HG03108 (cell line): ENCODE results near the gene UBE3B.

ENCODE experiments used
- ATAC-seq: cut with Tn5 transposase; IDR thresholded peaks from one replicate; pipeline ENCODE4 v1.9.1; 2021; ENCODE audit warnings: moderate library complexity; ENCODE audit not compliant: unreplicated experiment

Gene UBE3B

DNA sequence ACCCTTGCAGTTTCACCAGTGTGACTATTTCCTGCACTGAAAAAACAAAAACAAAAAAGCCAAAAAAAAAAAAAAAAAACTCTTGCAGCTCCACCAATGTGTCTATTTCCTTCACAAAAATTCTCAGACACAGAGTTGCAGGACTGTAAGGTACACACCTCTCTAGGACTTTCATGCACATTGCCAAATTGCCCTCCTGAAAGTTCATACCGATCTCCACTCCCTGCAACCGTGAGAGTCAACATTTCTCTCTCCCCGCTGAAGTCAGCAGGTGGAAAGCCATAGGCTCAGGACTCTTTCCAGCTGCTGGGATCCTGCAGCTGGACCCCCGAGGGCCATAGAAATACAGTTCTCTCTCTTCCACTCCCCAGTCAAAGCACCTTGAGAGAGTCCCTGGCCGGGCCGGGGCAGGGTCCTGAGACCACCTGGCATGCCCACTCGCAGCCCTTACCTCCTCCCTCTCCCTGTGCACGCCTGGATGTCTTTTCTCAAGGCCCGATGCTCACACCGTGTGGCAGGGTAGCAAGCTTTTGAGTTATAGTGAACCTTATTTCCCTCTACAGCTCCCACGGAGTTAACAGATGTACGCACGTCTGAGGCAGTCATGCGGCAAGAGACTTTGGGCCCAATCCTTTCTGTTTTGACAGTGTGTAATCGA lies 72.3 kb downstream of the UBE3B start:
- no peak for ATAC-seq

DNA sequence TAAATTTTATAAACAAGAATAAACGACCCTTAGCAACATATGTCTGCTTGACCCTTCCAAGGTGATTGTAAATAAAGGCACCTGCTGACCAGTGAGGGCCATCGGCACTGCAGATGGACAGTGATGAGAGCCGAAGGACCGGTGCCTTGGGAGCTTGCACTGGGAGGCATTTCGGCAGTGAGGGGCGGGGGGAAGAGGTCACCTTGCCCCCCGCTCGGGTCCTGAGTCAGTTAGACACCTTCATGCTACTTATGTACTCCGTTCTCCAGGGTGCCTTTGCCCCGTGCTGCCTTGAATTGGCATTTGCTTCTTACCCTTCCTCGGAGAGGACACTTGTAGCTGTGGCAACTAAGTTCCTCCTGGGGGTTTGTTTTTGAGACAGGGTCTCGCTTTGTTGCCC lies 72.8 kb downstream of the UBE3B start:
- no peak for ATAC-seq

DNA sequence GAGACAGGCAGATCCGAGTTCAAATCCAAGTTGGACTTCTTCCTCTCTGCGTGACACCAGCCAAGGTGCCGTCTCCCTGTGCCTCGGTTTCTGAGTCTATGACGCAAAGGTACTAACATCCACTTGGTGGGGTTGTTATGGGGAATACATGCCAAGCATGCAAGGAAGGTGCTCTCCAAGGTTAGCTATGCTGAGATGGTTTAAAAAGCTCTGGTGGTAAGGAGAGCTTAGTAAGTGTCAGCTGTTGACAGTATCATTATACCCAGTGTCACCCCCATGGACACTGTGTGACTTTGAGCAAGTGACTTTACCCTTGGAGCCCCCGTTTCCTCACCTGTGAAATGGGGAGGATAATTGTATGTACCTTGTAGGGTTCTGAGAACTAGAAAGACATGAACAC lies 73.7 kb downstream of the UBE3B start:
- ATAC-seq = no peak

DNA sequence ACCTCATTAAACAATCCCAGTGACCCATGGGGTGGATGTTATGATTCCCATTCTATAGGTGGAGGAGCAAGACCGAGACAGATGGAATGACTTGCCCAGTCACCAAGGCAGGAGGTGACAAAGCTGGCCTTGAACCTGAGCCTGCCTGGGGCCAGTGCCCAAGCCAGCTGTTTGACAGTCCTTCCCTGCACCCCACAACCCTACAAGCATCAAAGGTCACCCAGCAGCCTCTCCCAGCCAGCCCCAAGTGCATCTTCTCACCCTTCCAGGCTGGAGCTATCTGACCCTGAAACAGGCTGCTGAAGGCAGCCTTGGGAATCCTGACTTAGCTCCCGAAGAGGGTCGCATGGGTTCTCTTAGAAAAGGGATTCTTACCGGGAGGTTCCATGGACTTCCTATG lies 75.5 kb downstream of the UBE3B start:
- ATAC-seq = no peak

DNA sequence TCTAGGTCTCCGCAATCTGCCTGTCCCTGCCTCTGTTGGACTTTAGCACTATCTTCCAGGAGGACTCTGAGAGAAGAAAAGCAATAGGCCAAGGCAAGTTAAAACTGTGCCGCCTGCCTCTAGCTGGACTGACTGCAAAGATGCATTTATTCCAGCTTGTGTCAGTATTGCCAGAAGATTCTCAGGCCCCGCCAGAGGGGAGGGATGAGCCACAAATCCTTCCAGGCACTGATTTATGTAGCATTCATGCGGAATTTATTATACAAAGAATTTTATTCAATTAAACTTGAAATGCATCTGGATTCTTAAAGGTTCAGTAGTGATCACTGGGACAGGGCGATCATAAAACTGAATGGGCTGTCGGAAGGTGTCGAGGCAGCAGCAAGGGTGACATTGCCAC lies 76.0 kb downstream of the UBE3B start:
- ATAC-seq = no peak

DNA sequence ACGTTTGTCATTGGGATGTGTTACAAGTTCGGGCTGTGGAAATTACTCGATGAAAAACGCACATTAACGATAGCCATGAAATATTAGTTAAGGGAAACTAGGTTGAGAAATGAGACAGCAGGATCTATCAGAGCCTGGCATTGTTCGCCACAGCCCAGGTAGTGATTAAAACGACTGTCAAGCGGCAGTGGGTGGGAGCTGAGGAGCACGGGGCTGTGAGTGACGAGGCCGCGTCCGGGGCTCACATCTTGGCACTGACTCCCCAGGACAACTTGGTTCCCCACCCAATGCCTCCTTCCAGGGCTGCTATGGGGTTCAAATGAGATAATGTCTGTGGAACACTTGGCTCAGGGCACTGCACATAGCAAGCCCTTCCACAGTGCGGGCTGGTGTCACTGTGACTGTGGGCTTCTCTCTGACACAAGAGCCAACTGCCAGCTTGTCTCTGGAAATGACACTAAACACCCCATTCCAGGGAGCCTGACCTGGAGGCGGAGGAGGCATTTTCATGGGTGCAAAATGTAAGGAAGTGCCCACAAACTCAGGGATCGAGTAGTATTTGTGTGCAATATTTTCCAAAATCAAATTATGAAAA lies 76.6 kb downstream of the UBE3B start:
- ATAC-seq = no peak

DNA sequence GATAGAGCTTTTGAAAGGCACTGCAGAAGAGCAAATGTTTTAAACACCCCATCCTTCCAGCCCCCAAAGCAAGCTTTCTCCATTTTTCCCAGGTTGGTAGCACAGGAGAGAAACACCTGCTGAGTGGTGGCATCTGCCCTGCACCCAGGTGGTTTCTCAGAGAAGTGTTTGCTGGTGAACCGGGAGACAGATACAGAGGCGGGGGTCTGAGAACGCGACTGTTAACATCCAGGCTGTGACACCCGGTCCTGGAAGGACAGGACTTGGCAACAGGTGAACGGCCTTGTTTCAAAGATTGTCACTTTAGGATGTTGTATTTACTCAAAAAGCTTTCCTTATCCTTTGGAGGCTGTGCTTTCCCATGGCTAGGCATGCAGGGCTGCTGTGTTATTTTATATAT lies 77.3 kb downstream of the UBE3B start:
- ATAC-seq = no peak

DNA sequence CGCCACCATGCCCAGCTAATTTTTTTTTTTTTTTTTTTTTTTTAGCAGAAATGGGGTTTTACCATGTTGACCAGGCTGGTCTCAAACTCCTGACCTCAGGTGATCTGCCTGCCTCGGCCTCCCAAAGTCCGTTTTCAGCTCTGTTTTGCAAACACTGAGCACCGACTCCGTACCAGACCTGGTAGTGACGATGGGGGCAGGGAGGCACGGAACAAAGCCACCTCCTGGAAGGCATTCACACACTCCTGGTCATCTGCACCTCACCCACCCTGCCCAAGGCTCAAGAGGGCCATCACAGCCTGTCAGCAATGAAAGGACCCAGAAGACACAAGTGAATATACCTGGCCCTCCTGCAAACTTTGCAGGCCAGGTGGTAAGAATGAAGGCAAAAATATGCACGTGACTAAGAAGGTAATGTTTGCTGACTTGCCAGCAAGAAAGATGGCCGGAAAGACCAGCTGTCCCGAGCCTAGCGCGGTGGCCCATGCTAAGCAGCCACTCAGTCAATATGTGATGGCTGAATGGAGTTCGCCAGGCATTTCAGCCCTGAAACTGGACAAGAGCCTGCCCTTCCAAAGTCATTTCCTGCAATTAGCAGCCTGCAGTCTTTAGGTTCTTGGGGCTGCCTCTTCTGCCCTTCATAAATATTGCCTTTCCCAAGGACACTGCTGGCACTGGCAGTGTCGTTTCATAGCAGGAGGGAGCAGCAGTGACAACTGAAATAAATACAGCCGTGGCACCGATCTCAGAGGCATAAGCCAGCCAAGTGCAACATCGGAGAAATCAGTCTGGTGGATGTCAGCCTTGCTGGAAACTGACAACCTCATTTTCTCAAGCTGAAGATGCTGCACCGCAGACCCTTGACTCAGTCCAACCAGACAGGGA lies 78.2 kb downstream of the UBE3B start:
- ATAC-seq = no peak

DNA sequence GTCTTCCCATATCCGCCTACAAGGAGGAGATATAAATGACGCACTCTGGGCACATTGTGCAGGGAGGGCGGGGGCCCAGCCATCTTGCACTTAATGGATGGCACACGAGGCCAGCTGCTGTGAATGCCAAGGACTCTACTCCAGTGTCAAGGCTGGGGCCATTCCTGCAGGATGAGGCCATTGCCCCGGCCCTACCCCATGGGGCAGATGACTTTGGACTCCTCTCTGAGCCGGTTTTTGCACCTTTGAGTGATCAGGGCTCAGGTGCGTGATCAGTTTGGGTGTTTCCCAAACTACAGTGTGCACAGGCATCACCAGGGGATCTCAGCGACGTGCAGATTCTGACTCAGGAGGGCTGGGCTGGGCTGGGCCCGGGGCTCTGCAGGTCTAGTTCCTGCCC lies 79.8 kb downstream of the UBE3B start:
- no peak for ATAC-seq

DNA sequence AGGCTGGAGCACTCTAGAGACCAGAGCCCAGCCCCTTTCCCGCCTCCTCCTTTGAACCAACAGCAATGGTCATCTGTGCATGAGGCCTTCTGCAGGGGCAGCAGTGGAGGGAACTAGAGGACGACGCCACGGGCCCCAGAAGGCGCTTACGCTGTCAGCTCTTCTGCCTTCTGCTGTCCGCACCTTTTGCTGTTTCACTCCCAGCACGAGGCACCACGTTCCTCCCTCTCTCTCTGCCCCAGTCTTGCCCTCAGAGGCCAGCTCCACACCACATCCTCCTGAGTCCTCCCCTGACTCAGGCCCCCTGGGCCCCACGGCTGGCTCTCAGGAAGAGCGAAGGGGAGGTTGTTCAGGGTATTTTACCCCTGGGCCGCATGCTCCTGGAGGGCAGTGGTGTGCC lies 80.4 kb downstream of the UBE3B start:
- ATAC-seq = no peak

DNA sequence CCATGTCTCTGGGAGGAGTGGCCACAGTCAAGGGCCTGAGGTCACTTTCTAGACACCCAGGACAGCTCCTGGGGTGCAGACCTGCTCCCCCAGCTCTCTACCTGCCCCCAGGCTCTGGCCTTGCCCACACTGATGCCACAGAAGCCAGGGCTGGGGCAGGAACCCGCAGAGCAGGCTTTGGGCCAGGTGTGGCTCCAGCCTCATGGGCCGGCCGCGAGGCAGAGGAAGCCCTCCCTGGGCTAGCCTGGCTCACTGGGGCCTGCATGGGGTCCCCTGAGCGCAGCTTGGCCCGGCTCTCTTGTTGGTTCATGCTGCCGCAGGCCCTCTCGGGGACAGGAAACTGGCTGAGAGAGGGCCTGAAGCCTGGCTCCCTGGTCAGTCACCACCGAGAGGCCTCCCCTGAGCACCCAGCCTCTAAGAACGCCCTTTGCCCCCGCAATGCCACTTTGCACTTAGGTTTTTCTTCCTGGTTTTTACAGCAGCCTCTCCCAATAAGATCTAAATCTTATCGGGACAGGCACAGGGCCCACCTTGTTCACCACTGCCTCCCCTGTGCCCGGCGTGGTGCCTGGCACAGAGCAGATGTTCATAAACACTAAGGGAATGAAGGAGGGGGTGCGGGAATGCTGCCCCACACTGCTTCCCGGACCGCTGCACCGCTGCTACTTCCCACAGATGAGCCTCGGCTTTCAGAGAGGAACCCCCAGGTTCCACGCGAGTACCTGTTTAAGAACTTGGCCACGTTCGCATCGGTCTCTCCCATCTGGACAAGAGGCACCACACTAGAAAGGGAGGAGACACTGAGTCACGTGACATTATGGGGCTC lies 81.2 kb downstream of the UBE3B start:
- no peak for ATAC-seq

DNA sequence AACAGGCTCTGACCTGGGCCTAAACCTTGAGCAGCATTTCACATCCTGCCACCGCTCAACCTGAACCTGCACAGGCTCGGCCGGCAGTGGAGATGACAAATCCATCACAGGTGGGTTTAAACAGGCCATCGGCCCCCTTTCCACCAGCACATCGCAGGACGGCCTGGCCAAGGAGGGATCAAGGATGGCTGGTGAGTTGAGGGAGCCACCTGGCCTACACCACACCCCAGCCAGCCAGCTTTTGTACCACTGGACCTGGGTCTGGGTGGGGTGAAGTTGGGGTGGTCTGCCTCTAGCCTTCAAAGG lies 81.7 kb downstream of the UBE3B start:
- ATAC-seq = no peak

DNA sequence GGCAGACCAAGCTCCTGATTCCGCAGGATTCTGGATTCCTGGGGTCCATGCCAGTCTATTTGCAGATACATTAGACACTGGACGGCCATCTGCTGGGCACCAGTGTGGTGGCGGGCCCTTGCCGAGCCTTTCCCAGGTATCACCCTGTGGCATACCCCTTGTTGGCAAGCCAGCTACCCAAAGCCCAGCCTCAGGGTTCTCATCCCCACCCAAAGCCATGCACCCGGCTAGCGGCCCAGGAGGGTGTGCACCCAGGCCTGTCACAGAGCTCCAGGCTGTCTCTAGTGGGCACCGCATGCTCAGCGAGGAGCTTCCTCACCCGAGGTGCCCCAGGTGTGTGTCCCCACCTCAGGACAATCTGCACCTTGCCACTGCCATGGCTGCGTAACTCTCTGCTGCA lies 82.2 kb downstream of the UBE3B start:
- ATAC-seq = no peak

DNA sequence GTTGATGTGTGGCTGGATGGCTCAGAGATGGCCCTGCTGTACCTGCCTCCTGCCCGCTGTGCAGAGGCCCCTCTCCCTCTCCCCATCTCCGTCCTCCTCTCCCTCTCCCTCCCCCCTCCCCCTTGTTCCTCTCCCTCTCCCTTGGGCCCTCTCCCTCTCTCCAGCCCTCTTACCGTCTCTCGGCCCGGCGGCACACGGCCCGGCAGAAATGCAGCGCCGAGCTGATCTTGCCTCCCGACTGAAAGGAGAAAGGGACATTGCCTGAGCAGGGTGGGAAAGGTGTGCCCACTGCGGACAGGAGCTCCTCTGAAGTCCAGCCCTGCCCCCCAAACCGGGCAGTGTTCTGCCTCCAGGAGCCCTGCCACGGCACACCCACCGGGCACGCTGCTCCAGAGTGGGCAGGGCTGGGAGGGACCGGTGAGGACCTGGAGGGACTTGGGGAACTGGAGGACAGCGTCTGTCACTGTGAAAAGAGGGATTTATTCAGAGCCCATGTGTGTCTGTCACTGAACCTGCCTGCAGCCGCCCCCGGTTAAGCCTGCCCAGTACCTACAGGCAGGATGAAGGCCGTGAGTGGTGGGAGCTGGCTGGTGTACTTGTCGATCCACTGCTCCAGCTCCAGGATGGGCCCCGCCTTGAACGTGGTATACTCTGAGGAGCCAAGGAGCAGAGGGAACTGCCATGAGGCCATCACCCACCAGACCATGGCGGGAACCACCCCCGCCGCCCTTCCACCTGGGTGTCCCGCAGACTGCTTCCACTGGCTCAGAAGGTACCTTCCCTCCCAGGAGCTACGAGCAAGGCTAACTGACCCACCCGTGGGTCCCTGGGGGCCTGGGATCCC lies 83.7 kb downstream of the UBE3B start:
- ATAC-seq = no peak

DNA sequence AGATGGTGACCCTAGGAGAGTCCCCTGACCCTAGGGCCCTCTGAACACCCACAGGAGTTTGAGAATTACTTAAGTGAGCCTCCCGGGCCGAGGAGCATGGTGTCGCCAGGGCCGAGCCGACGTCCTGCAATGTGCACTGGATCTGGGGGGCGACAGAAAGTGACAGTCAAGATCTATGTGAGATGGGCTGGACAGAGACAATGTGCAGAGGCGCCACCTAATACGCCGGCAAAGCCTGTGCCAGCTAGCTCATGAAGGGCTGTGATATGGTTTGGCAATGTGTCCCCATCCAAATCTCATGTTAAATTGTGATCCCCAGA lies 84.2 kb downstream of the UBE3B start:
- no peak for ATAC-seq

DNA sequence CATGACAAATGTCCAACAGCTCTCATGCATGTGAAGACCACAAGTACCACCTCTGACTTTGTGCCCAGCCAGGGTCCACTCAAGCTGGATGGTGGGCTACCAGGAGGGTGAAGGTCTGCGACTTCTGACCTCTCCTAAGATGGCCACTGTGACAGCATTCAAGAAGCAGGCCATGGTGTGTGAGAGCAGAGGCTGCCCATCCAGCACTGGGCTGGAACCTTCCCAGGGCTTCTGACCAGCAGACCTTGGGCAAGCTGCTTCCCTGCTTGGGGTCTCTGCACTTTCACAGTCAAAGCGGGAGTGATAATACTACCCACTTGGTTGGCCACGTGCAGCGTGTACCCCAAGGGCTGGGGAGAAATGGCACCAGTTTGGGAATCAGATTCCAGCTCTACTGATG lies 85.4 kb downstream of the UBE3B start:
- ATAC-seq = no peak

DNA sequence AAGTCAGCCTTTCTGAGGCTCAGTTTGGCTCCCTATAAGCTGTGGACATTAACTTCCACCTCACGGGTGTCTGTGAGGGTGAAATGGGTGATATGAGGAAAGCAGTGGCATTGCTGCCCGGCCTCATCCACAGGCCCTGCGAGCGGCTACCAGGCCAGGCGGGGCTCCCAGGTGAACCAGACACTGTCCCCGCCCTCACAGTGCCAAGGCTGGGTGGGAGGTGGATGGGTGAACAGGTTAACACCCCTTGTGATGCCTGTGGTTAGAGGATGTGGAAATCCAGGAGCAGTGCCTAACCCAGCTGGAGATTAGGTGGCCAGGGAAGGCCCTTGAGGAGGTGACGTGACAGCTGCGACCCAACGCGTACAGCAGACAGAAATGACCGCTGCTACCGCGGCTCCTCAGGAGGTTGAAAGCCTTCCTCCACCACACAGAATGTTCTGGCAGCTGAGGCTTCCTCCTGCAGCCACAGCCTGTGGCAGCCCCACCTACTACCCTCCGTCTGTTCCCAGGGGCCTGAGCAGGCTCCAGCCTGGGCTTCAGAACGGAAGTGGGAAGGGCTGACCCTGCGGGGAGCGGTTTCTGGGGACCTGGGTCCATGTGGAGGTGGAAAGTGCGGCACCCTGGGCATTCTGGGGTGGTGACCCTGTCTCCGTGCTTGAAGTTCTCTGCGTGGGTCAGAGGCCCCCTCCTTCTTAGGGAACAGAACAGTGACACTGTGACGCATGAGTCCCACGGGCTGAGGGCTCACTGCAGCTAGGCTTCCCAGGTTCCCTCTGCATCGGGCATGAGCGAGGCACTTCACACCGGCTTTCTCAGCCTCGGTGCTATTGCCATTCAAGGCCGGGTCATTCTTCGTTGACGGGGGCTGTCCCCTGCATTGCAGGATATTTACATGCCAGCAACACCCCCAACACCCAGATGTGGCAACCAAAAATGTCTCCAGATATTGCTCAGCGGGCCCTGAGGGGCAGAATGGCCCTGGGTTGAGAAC lies 86.2 kb downstream of the UBE3B start:
- no peak for ATAC-seq

DNA sequence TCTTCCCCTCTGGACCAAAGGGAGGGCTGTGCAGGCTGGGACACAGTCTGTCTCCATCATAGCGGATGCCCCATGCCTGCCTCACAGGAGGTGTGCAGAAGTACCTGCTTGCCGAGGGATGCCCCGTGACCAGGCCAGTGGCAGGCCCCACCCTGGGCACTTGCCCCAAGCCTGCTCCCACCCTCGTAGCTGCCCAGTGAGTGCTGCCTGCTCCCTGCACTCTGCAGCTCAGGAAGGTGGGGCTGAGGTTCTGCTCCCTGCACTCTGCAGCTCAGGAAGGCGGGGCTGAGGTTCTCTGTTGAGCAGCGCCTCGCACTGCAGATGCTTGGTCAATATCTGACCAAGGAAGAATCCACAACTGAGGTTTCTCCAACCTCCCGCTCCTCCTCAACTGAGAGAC lies 89.0 kb downstream of the UBE3B start:
- ATAC-seq = no peak

DNA sequence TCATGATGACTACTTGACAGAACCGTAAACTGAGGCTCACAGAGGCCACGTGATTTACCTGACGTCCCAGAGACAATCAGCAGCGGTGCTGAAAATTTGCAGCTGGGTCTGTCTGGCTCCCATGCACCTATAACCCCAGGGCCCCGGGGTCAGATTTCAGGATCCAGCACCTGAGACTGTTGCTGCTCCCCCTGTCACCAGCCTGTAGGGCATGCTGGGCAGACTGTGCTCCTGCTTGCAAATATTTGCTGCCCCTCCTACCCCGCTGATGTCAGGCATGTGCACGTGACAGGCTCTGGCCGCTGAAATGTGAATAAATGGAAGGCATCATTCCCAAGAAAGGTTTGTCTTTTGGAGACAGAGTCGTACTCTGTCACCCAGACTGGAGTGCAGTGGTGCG lies 89.9 kb downstream of the UBE3B start:
- no peak for ATAC-seq

DNA sequence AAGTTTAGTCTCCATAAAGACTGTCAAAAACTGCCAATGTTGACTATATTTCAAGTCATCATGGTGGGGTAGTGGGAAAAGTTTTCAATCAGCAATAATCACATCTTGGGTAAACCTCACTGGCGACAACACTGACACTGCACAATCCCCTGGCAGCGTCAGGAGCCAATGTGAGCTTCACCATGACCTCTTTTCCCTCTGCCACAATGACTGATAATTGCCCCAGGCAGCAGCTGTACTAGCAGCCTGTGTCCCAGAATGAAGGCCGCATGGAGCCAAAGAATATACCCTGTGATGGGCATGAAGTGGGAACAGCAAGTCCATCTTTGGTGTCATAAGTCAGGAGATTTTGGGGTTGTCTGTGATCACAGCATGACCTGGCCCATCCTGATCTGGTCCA lies 90.5 kb downstream of the UBE3B start:
- no peak for ATAC-seq
